HG03354 (cell line): Measurements from ENCODE around the gene AANAT.
A peak's percentile ranks its signal among the peaks of the same experiment; 100 is the strongest.

Experiments
- ATAC-seq: cut with Tn5 transposase; IDR thresholded peaks from one replicate; pipeline ENCODE4 v1.9.1; 2021; ENCODE audit warnings: mild to moderate bottlenecking; ENCODE audit not compliant: unreplicated experiment, poor library complexity, severe bottlenecking

The AANAT gene

GRCh38 chr17:76481071-76481655 lies 13.8 kb downstream of the AANAT start:
- ATAC-seq, result peak; percentile 69

GRCh38 chr17:76484228-76484725 lies 16.9 kb downstream of the AANAT start:
- ATAC-seq, result no peak

GRCh38 chr17:76485569-76485968 lies 18.2 kb downstream of the AANAT start:
- ATAC-seq, result no peak

- no peak for ATAC-seq
These were observed 20.2 kb downstream of the AANAT start for GRCh38 chr17:76487451-76488192.

GRCh38 chr17:76490112-76490710 lies 22.8 kb downstream of the AANAT start:
- ATAC-seq, result no peak

GRCh38 chr17:76491271-76492122 lies 24.1 kb downstream of the AANAT start:
- peak; percentile 28 for ATAC-seq

- ATAC-seq, result peak; percentile 43
These were observed 25.0 kb downstream of the AANAT start for GRCh38 chr17:76492123-76492988.

- peak; percentile 47 for ATAC-seq
These were observed 25.6 kb downstream of the AANAT start for GRCh38 chr17:76492989-76493501.

- ATAC-seq, result no peak
These were observed 26.2 kb downstream of the AANAT start for GRCh38 chr17:76493505-76494167.

- no peak for ATAC-seq
These were observed 28.4 kb downstream of the AANAT start for GRCh38 chr17:76495663-76496400.

GRCh38 chr17:76496464-76496863 lies 29.1 kb downstream of the AANAT start:
- no peak for ATAC-seq

- ATAC-seq, result no peak
These were observed 30.2 kb downstream of the AANAT start for GRCh38 chr17:76497699-76497978.

GRCh38 chr17:76497979-76498875 lies 30.8 kb downstream of the AANAT start:
- no peak for ATAC-seq

GRCh38 chr17:76498876-76499251 lies 31.5 kb downstream of the AANAT start:
- no peak for ATAC-seq

GRCh38 chr17:76499267-76499667 lies 31.9 kb downstream of the AANAT start:
- no peak for ATAC-seq

- no peak for ATAC-seq
These were observed 32.8 kb downstream of the AANAT start for GRCh38 chr17:76500074-76500746.

- ATAC-seq, result no peak
These were observed 33.3 kb downstream of the AANAT start for GRCh38 chr17:76500747-76501017.
